H9 (cell line): Measurements from ENCODE around the gene IDH3B. TPM values are rescaled to one million over a fixed set of nuclear protein-coding genes. Genes with fewer than 3 reads are reported as not detected.

Experiments used
- DNase-seq: peaks from one replicate; pipeline ENCODE4 v3.0.0-alpha.2; 2017
- H2AFZ ChIP-seq: one replicate; pipeline ENCODE4 v1.6.1; 2013; ENCODE audit warnings: mild to moderate bottlenecking, low read length, control low read depth, moderate library complexity
- H2AK5ac ChIP-seq: 2 replicates; pipeline ENCODE4 v1.6.1; 2013; ENCODE audit warnings: low read length, control low read depth, mixed read lengths; ENCODE audit not compliant: insufficient read length
- H2BK120ac ChIP-seq: one replicate; pipeline ENCODE4 v1.6.1; 2013; ENCODE audit warnings: low read depth, mild to moderate bottlenecking, low read length, control low read depth, inconsistent platforms; ENCODE audit not compliant: poor library complexity, severe bottlenecking
- H2BK12ac ChIP-seq: 2 replicates; pipeline ENCODE4 v1.6.1; 2013; ENCODE audit warnings: low read length, control low read depth, mixed read lengths, low read depth; ENCODE audit not compliant: insufficient read length
- H2BK15ac ChIP-seq: 2 replicates; pipeline ENCODE4 v1.6.1; 2013; ENCODE audit warnings: low read depth, low read length, control low read depth
- H2BK20ac ChIP-seq: one replicate; pipeline ENCODE4 v1.6.1; 2013; ENCODE audit warnings: low read depth, mild to moderate bottlenecking, low read length, control low read depth, inconsistent platforms; ENCODE audit not compliant: poor library complexity, severe bottlenecking
- H2BK5ac ChIP-seq: 2 replicates; pipeline ENCODE4 v1.6.1; 2013; ENCODE audit warnings: low read length, control low read depth, mixed read lengths; ENCODE audit not compliant: insufficient read length
- H3K14ac ChIP-seq: 2 replicates; pipeline ENCODE4 v1.6.1; 2013; ENCODE audit warnings: low read length, control low read depth; ENCODE audit not compliant: insufficient read depth
- H3K18ac ChIP-seq: 2 replicates; pipeline ENCODE4 v1.6.1; 2013; ENCODE audit warnings: low read depth, mild to moderate bottlenecking, mixed read lengths, low read length, control low read depth; ENCODE audit not compliant: insufficient read length
- H3K23ac ChIP-seq: 2 replicates; pipeline ENCODE4 v1.6.1; 2013; ENCODE audit warnings: low read length, control low read depth, mixed read lengths, low read depth; ENCODE audit not compliant: insufficient read length
- H3K23me2 ChIP-seq: 2 replicates; pipeline ENCODE4 v1.6.1; 2013; ENCODE audit warnings: low read depth, mild to moderate bottlenecking, mixed read lengths, low read length, control low read depth; ENCODE audit not compliant: insufficient read length, poor library complexity, severe bottlenecking
- H3K27ac ChIP-seq: 2 replicates; pipeline ENCODE4 v1.5.1; 2013; ENCODE audit warnings: low read length, control low read depth, mixed read lengths, low read depth; ENCODE audit not compliant: insufficient read length
- H3K27me3 ChIP-seq: 2 replicates; pipeline ENCODE4 v1.6.1; 2013; ENCODE audit warnings: low read length, control low read depth, inconsistent platforms; ENCODE audit not compliant: insufficient read depth
- H3K4ac ChIP-seq: 2 replicates; pipeline ENCODE4 v1.6.1; 2013; ENCODE audit warnings: low read depth, mild to moderate bottlenecking, control low read depth, inconsistent platforms, low read length, moderate library complexity
- H3K4me1 ChIP-seq: 2 replicates; pipeline ENCODE4 v1.6.1; 2013; ENCODE audit warnings: low read length, control low read depth, inconsistent platforms; ENCODE audit not compliant: insufficient read depth
- H3K4me2 ChIP-seq: 2 replicates; pipeline ENCODE4 v1.6.1; 2013; ENCODE audit warnings: low read length, control low read depth, mixed read lengths; ENCODE audit not compliant: insufficient read length, insufficient read depth
- H3K56ac ChIP-seq: 2 replicates; pipeline ENCODE4 v1.6.1; 2013; ENCODE audit warnings: low read depth, mild to moderate bottlenecking, mixed read lengths, low read length, control low read depth; ENCODE audit not compliant: insufficient read length
- H3K79me1 ChIP-seq: 2 replicates; pipeline ENCODE4 v1.6.1; 2013; ENCODE audit warnings: low read depth, mild to moderate bottlenecking, moderate library complexity, low read length, control low read depth, inconsistent platforms; ENCODE audit not compliant: insufficient read depth, poor library complexity, severe bottlenecking
- H3K79me2 ChIP-seq: 2 replicates; pipeline ENCODE4 v1.6.1; 2013; ENCODE audit warnings: low read length, control low read depth, inconsistent platforms; ENCODE audit not compliant: insufficient read depth
- H3K9ac ChIP-seq: 2 replicates; pipeline ENCODE4 v1.6.1; 2013; ENCODE audit warnings: low read length, control low read depth, mixed read lengths; ENCODE audit not compliant: insufficient read length; ENCODE audit errors: extremely low read depth
- H3K9me3 ChIP-seq: one replicate; pipeline ENCODE4 v1.6.1; 2013; ENCODE audit warnings: low read depth, low read length, inconsistent platforms; ENCODE audit not compliant: control insufficient read depth
- H3T11ph ChIP-seq: one replicate; pipeline ENCODE4 v1.6.1; 2013; ENCODE audit warnings: mild to moderate bottlenecking, low read length, control low read depth, inconsistent platforms
- H4K20me1 ChIP-seq: one replicate; pipeline ENCODE4 v1.6.1; 2013; ENCODE audit not compliant: control insufficient read depth, insufficient read length, insufficient read depth
- H4K5ac ChIP-seq: 2 replicates; pipeline ENCODE4 v1.6.1; 2013; ENCODE audit warnings: low read depth, mild to moderate bottlenecking, mixed read lengths, low read length, control low read depth; ENCODE audit not compliant: insufficient read length
- H4K8ac ChIP-seq: replicated peaks from 2 replicates; pipeline ENCODE4 v1.6.1; 2013; ENCODE audit warnings: low read length, control low read depth, mixed read lengths, low read depth; ENCODE audit not compliant: insufficient read length
- H4K91ac ChIP-seq: 2 replicates; pipeline ENCODE4 v1.6.1; 2013; ENCODE audit warnings: low read depth, mild to moderate bottlenecking, moderate library complexity, mixed read lengths, low read length, control low read depth; ENCODE audit not compliant: insufficient read length
- H3K27ac Mint-ChIP-seq, 3 experiments: 2 replicates in 2 of 3; 3 replicates in 1 of 3; pipeline ENCODE4 v1.8.0; 2020 to 2021; ENCODE audit warnings: mixed read lengths in 3 of 3, mild to moderate bottlenecking in 1 of 3, moderate library complexity in 1 of 3
- H3K27me3 Mint-ChIP-seq: 2 replicates; pipeline ENCODE4 v1.8.0; 2021; ENCODE audit warnings: low read depth, mild to moderate bottlenecking, moderate library complexity, mixed read lengths
- H3K36me3 Mint-ChIP-seq, 3 experiments: 2 replicates in 2 of 3; 3 replicates in 1 of 3; pipeline ENCODE4 v1.8.0; 2020 to 2021; ENCODE audit warnings: low read depth in 3 of 3, mixed read lengths in 3 of 3; ENCODE audit not compliant: insufficient read depth in 1 of 3
- H3K4me1 Mint-ChIP-seq, 2 experiments: 2 replicates each; pipeline ENCODE4 v1.8.0; 2020; ENCODE audit warnings: mixed read lengths in 2 of 2
- H3K4me3 Mint-ChIP-seq, 2 experiments: 2 replicates in 1 of 2; 3 replicates in 1 of 2; pipeline ENCODE4 v1.8.0; 2020 to 2021; ENCODE audit warnings: mild to moderate bottlenecking in 2 of 2, mixed read lengths in 2 of 2, moderate library complexity in 1 of 2
- H3K9me3 Mint-ChIP-seq, 2 experiments: 2 replicates in 1 of 2; 3 replicates in 1 of 2; pipeline ENCODE4 v1.8.0; 2020; ENCODE audit warnings: mild to moderate bottlenecking in 2 of 2, mixed read lengths in 2 of 2, moderate library complexity in 1 of 2
- CTCF ChIP-seq: fragments of 200-600 bp; sonication (generic); conservative IDR thresholded peaks from 3 replicates; pipeline ENCODE4 v1.8.0; 2021; ENCODE audit warnings: antibody characterized with exemption, mild to moderate bottlenecking
- WGBS: extraction: QIAGEN DNeasy Blood & Tissue Kit; methylation state at CpG from one replicate; pipeline ENCODE4 v1.1.7; 2013; ENCODE audit warnings: missing lambda C conversion rate, low lambda C conversion rate, mixed read lengths; ENCODE audit not compliant: insufficient read length; ENCODE audit errors: extremely low coverage; 5-methylcytosine and 5-hydroxymethylcytosine counted together
- total RNA-seq: library from RNA; stranded (reverse); gene quantifications from 2 replicates; pipeline ENCODE4 v1.2.1, GENCODE V29; 2021

The IDH3B gene
- total RNA-seq, 1 experiment from 2014 or later = 114 TPM

GRCh38 chr20:2695206-2695983, 31.4 kb upstream of the IDH3B start:
- no peak overlapping the region for H4K91ac ChIP-seq
- H3K23me2 ChIP-seq = no peaks in the 10 kb centered on the region
- Mint-ChIP-seq H3K4me3 (peak overlapping the region in 1 of 2 experiments; percentile 73; a peak in 2 of 5 replicates), H3K27me3 (peaks cover 87% of the 10 kb centered on the region), H3K27ac (no peak overlapping the region), H3K4me1 (peaks cover 19 to 42% of the 10 kb centered on the region in 2 experiments), H3K9me3 (peaks cover 2 to 3% of the 10 kb centered on the region in 2 experiments), H3K36me3 (peaks cover 0 to 5% (median 0%) of the 10 kb centered on the region in 3 experiments; a peak in 2 of 7 replicates)
- no peaks in the 10 kb centered on the region for H3K9me3 ChIP-seq
- H4K5ac ChIP-seq = no peak overlapping the region
- H3K4me1 ChIP-seq = no peaks in the 10 kb centered on the region
- H3K4me2 ChIP-seq = no peak overlapping the region
- no peak overlapping the region for H2AFZ ChIP-seq
- DNase-seq = peak; percentile 12
- H2BK20ac ChIP-seq = no peak overlapping the region
- H3K23ac ChIP-seq = no peak overlapping the region
- H3T11ph ChIP-seq = no peak overlapping the region
- H3K79me2 ChIP-seq = no peaks in the 10 kb centered on the region
- no peak overlapping the region for H2BK120ac ChIP-seq
- no peak overlapping the region for H3K4ac ChIP-seq
- H3K9ac ChIP-seq = no peak overlapping the region
- H3K27me3 ChIP-seq = peaks cover 49% of the 10 kb centered on the region
- no peak overlapping the region for H2BK5ac ChIP-seq
- H2BK15ac ChIP-seq = no peak overlapping the region
- peaks cover 4% of the 10 kb centered on the region for H4K20me1 ChIP-seq
- H3K18ac ChIP-seq = no peak overlapping the region
- no peak overlapping the region for H3K56ac ChIP-seq
- H3K27ac ChIP-seq = no peak overlapping the region
- no peak overlapping the region for H3K14ac ChIP-seq
- WGBS = no CpG with 5 or more reads among the region's 13 CpGs
- no peaks in the 10 kb centered on the region for H3K79me1 ChIP-seq
- TF ChIP-seq CTCF = no peak
- H2AK5ac ChIP-seq = no peak overlapping the region
- H4K8ac ChIP-seq = no peak overlapping the region
- no peak overlapping the region for H2BK12ac ChIP-seq
